IMR-90 (cell line): ENCODE measurements around the gene TPGS1. TPM values are rescaled to one million over a fixed set of nuclear protein-coding genes. Genes with fewer than 3 reads are reported as not detected.

Source experiments
- ATAC-seq: fragments of 200-7000 bp; cut with Tn5 transposase; 2 replicates; pipeline ENCODE4 v1.9.1; 2020; ENCODE audit warnings: low read depth, mild to moderate bottlenecking, moderate library complexity
- BruUV-seq: library from RNA; stranded (reverse); fragments of 400-500 nt; replicated peaks from 2 replicates; lab custom pipeline; 2021; lab: Mats Ljungman, UMichigan
- CTCF ChIA-PET: fragments of 300-600 bp; formaldehyde crosslinking; extraction: SDS; loops from one replicate; lab custom pipeline; 2021; ENCODE audit warnings: antibody characterized with exemption; lab: Yijun Ruan, JAX
- POLR2A ChIA-PET: fragments of 300-600 bp; sonication (Branson Sonifier 250); formaldehyde crosslinking; loops from one replicate; lab custom pipeline; 2022; ENCODE audit warnings: antibody characterized with exemption; ENCODE audit not compliant: unreplicated experiment; lab: Charles Lee
- DNase-seq: peaks from one replicate; pipeline ENCODE4 v3.0.0; 2013
- H2AFZ ChIP-seq: replicated peaks from 2 replicates; pipeline ENCODE3; 2013; ENCODE audit warnings: low read length, mild to moderate bottlenecking; ENCODE audit not compliant: poor library complexity
- H2AK5ac ChIP-seq: 2 replicates; pipeline ENCODE4 v1.6.1; 2013; ENCODE audit warnings: low read depth, low read length, inconsistent platforms
- H2AK9ac ChIP-seq: replicated peaks from 2 replicates; pipeline ENCODE3; 2013; ENCODE audit warnings: mild to moderate bottlenecking, low read depth, low read length, moderate library complexity; ENCODE audit not compliant: poor library complexity
- H2BK120ac ChIP-seq: 2 replicates; pipeline ENCODE4 v1.6.1; 2013; ENCODE audit warnings: low read depth, low read length, inconsistent platforms
- H2BK15ac ChIP-seq: 3 replicates; pipeline ENCODE4 v1.6.1; 2013; ENCODE audit warnings: low read depth, low read length, inconsistent platforms
- H2BK20ac ChIP-seq: 2 replicates; pipeline ENCODE4 v1.6.1; 2013; ENCODE audit warnings: low read depth, mild to moderate bottlenecking, inconsistent platforms, low read length, moderate library complexity
- H2BK5ac ChIP-seq: 2 replicates; pipeline ENCODE4 v1.6.1; 2013; ENCODE audit warnings: mild to moderate bottlenecking, low read depth, low read length, inconsistent platforms; ENCODE audit not compliant: poor library complexity, severe bottlenecking
- H3K14ac ChIP-seq: replicated peaks from 2 replicates; pipeline ENCODE4 v1.6.1; 2013; ENCODE audit warnings: low read depth, low read length, inconsistent platforms
- H3K18ac ChIP-seq: 2 replicates; pipeline ENCODE4 v1.6.1; 2013; ENCODE audit warnings: low read depth, low read length, control low read depth
- H3K23ac ChIP-seq: 2 replicates; pipeline ENCODE4 v1.6.1; 2013; ENCODE audit warnings: low read depth, low read length, inconsistent platforms
- H3K27ac ChIP-seq: 2 replicates; pipeline ENCODE4 v1.5.1; 2013; ENCODE audit warnings: mild to moderate bottlenecking, control low read depth, low read length; ENCODE audit not compliant: insufficient read depth
- H3K27me3 ChIP-seq: 2 replicates; pipeline ENCODE4 v1.6.1; 2013; ENCODE audit warnings: low read length; ENCODE audit not compliant: control insufficient read depth, insufficient read depth
- H3K36me3 ChIP-seq: 2 replicates; pipeline ENCODE4 v1.6.1; 2013; ENCODE audit warnings: low read length, mixed read lengths; ENCODE audit not compliant: control insufficient read depth, insufficient read depth
- H3K4ac ChIP-seq: 2 replicates; pipeline ENCODE4 v1.6.1; 2013; ENCODE audit warnings: low read depth, low read length, inconsistent platforms
- H3K4me1 ChIP-seq: 2 replicates; pipeline ENCODE4 v1.6.1; 2013; ENCODE audit warnings: low read length, mixed read lengths; ENCODE audit not compliant: control insufficient read depth, insufficient read depth
- H3K4me2 ChIP-seq: 2 replicates; pipeline ENCODE4 v1.6.1; 2013; ENCODE audit warnings: low read depth, mild to moderate bottlenecking, control low read depth, low read length, moderate library complexity
- H3K4me3 ChIP-seq: 2 replicates; pipeline ENCODE4 v1.5.1; 2013; ENCODE audit warnings: low read depth, mild to moderate bottlenecking, control low read depth, low read length, moderate library complexity; ENCODE audit not compliant: insufficient read depth
- H3K56ac ChIP-seq: 2 replicates; pipeline ENCODE4 v1.6.1; 2013; ENCODE audit warnings: low read length, inconsistent platforms; ENCODE audit not compliant: insufficient read depth; ENCODE audit errors: extremely low read depth
- H3K79me1 ChIP-seq, 2 experiments: 2 replicates each; pipeline ENCODE4 v1.6.1; 2013; ENCODE audit warnings: low read length in 2 of 2, inconsistent platforms in 1 of 2, low read depth in 1 of 2
- H3K9ac ChIP-seq: 2 replicates; pipeline ENCODE4 v1.6.1; 2013; ENCODE audit warnings: low read depth, low read length, control low read depth
- H3K9me1 ChIP-seq: 2 replicates; pipeline ENCODE4 v1.6.1; 2013; ENCODE audit warnings: low read length, inconsistent platforms; ENCODE audit not compliant: insufficient read depth
- H3K9me3 ChIP-seq: 2 replicates; pipeline ENCODE4 v1.6.1; 2013; ENCODE audit warnings: low read length; ENCODE audit not compliant: control insufficient read depth, insufficient read depth
- H4K20me1 ChIP-seq: 2 replicates; pipeline ENCODE4 v1.6.1; 2013; ENCODE audit warnings: low read length, inconsistent platforms; ENCODE audit not compliant: insufficient read depth
- H4K5ac ChIP-seq: 2 replicates; pipeline ENCODE4 v1.6.1; 2013; ENCODE audit warnings: mild to moderate bottlenecking, low read depth, low read length, control low read depth
- H4K8ac ChIP-seq, 2 experiments: 2 replicates each; pipeline ENCODE4 v1.6.1; 2013; ENCODE audit warnings: low read depth in 2 of 2, low read length in 2 of 2, control low read depth in 1 of 2, inconsistent platforms in 1 of 2
- H4K91ac ChIP-seq: 2 replicates; pipeline ENCODE4 v1.6.1; 2013; ENCODE audit warnings: low read depth, low read length, inconsistent platforms; ENCODE audit not compliant: insufficient read depth
- ELK1 ChIP-seq: fragments of 150-350 bp; IDR thresholded peaks from 2 replicates; pipeline ENCODE4 v1.6.1; 2016; ENCODE audit warnings: low read depth, mild to moderate bottlenecking, low read length, moderate library complexity, borderline replicate concordance
- POLR2A ChIP-seq: IDR thresholded peaks from 2 replicates; pipeline ENCODE4 v1.6.1; 2012; ENCODE audit warnings: mild to moderate bottlenecking, low read depth, low read length
- RCOR1 ChIP-seq: IDR thresholded peaks from 2 replicates; pipeline ENCODE4 v1.6.1; 2012; ENCODE audit warnings: mild to moderate bottlenecking, low read length, improper control_type of control experiment; ENCODE audit not compliant: insufficient replicate concordance
- WGBS, 2 experiments: methylation state at CpG; one replicate each; pipeline versions ENCODE4 v1.1.5 to v1.1.7; 2013; ENCODE audit warnings: missing lambda C conversion rate in 2 of 2; ENCODE audit not compliant: insufficient read length in 1 of 2; ENCODE audit errors: extremely low coverage in 2 of 2; 5-methylcytosine and 5-hydroxymethylcytosine counted together
- dilution Hi-C: fragments of 300-500 bp; cut with HindIII; formaldehyde crosslinking; loops from one replicate; pipeline ENCODE4 v1.14.3; 2018; ENCODE audit warnings: low sequenced_read_pairs; ENCODE audit not compliant: unreplicated experiment
- in situ Hi-C: fragments of 300-500 bp; cut with MboI; formaldehyde crosslinking; loops from 3 replicates; pipeline ENCODE4 v1.14.3; 2019; ENCODE audit warnings: low sequenced_read_pairs, inconsistent platforms, mixed read lengths
- intact Hi-C: fragments of 100-400 bp; cut with micrococcal nuclease; formaldehyde crosslinking; loops from 2 replicates; pipeline ENCODE4 v1.10.0; 2022
- polyA plus RNA-seq, 3 experiments: library from polyadenylated mRNA; depleted of rRNA; stranded (reverse); fragments of >200 nt; gene quantifications; 2 replicates each; pipeline ENCODE4 v1.2.3, GENCODE V29; 2012; ENCODE audit warnings: low replicate concordance in 1 of 3
- total RNA-seq: library from RNA; depleted of rRNA; stranded (reverse); fragments of >200 nt; gene quantifications from 2 replicates; pipeline ENCODE4 v1.2.3, GENCODE V29; 2012

TPGS1 gene
- total and polyA plus RNA-seq, 2 of the 4 experiments (the other 2 are of a cell fraction): 2.7 to 6.3 TPM

GRCh38 chr19:554817-555216 is 47.5 kb downstream of the TPGS1 start (continued):
- TF ChIP-seq ELK1: no peak
- no peak for TF ChIP-seq RCOR1

DNA sequence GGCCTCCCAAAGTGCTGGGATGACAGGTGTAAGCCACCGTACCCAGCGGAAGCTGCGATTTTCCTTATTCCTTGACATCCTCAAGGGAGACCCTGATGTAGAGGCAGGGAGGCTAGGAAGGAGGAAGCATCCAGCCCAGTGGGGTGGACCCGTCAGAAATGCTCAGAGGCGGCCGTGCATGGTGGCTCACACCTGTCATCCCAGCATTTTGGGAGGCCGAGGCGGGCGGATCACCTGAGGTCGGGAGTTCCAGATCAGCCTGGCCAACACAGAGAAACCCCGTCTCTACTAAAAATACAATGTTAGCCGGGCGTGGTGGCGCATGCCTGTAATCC is 48.1 kb downstream of the TPGS1 start:
- in situ Hi-C loops: no loop called here
- Histone ChIP-seq H3K9me3 (no peaks in the 10 kb centered on the region), H3K4ac (no peak overlapping the region), H3K4me3 (no peak overlapping the region), H3K27ac (no peak overlapping the region), H3K9ac (no peak overlapping the region), H2AK5ac (no peak overlapping the region), H4K91ac (no peak overlapping the region), H3K27me3 (no peaks in the 10 kb centered on the region), H2BK5ac (no peak overlapping the region), H4K5ac (no peak overlapping the region), H3K4me2 (no peak overlapping the region), H3K23ac (no peak overlapping the region), H3K56ac (no peak overlapping the region), H2AK9ac (no peak overlapping the region), H2AFZ (no peak overlapping the region), H3K14ac (no peak overlapping the region), H4K8ac (no peak overlapping the region), H2BK120ac (no peak overlapping the region), H3K4me1 (peaks cover 7% of the 10 kb centered on the region; the same call in 1 of the 2 replicates), H4K20me1 (no peaks in the 10 kb centered on the region), H2BK20ac (no peak overlapping the region), H3K18ac (no peak overlapping the region), H3K36me3 (no peaks in the 10 kb centered on the region), H3K79me1 (no peaks in the 10 kb centered on the region), H2BK15ac (no peak overlapping the region), H3K9me1 (no peaks in the 10 kb centered on the region)
- WGBS, 2 experiments: no CpG with 5 or more reads among the region's 14 CpGs
- dilution Hi-C loops: no loop called here
- intact Hi-C loops: no loop called here
- no TSS peak for BruUV-seq
- DNase-seq (no peak), ATAC-seq (no peak)
- CTCF ChIA-PET: no interaction called here
- TF ChIP-seq POLR2A: no peak
- POLR2A ChIA-PET: no interaction called here
